Stimulated activated CD4-positive, alpha-beta T cell treated with anti-CD3 and anti-CD28 coated beads, Interleukin-15, amount 100 ng/mL, for 1 hour (primary cell): ENCODE data around the gene ZFR.
"Not testable (repeated sequence)": the region's sequence is repeated elsewhere in the genome, so short reads cannot be mapped to it uniquely, and the experiment has no call there.

Experiments used
- DNase-seq, 2 donors: peaks; one replicate each; pipeline ENCODE4 v3.0.0-alpha.2; 2020; ENCODE audit warnings: low read depth in 1 of 2, low spot score in 1 of 2

The ZFR gene

GRCh38 chr5:32413466-32414263 is 30.9 kb downstream of the ZFR start:
- no peak for DNase-seq

GRCh38 chr5:32410630-32411029 is 33.9 kb downstream of the ZFR start:
- DNase-seq: no peak

GRCh38 chr5:32406650-32407049 is 37.9 kb downstream of the ZFR start:
- no peak for DNase-seq

GRCh38 chr5:32405507-32405906 is 39.0 kb downstream of the ZFR start:
- DNase-seq: no peak

GRCh38 chr5:32403760-32404159 is 40.8 kb downstream of the ZFR start:
- no peak for DNase-seq

GRCh38 chr5:32400401-32400800 is 44.1 kb downstream of the ZFR start:
- DNase-seq: no peak

- DNase-seq: not testable (repeated sequence)
Observed at GRCh38 chr5:32398754-32399153, 45.8 kb downstream of the ZFR start.

- DNase-seq: no peak
Observed at GRCh38 chr5:32394981-32395380, 49.6 kb downstream of the ZFR start.

GRCh38 chr5:32392039-32392438 is 52.5 kb downstream of the ZFR start:
- DNase-seq: no peak

- no peak for DNase-seq
Observed at GRCh38 chr5:32390819-32391591, 53.5 kb downstream of the ZFR start.

GRCh38 chr5:32388432-32389129 is 56.0 kb downstream of the ZFR start:
- DNase-seq: no peak

- DNase-seq: no peak
Observed at GRCh38 chr5:32387841-32388240, 56.7 kb downstream of the ZFR start.

- DNase-seq: no peak
Observed at GRCh38 chr5:32387211-32387610, 57.3 kb downstream of the ZFR start.

GRCh38 chr5:32384621-32385020 is 59.9 kb downstream of the ZFR start:
- DNase-seq: no peak

GRCh38 chr5:32383586-32383985 is 61.0 kb downstream of the ZFR start:
- no peak for DNase-seq

- no peak for DNase-seq
Observed at GRCh38 chr5:32383065-32383464, 61.5 kb downstream of the ZFR start.

GRCh38 chr5:32379421-32379820 is 65.1 kb downstream of the ZFR start:
- DNase-seq: no peak

- no peak for DNase-seq
Observed at GRCh38 chr5:32378966-32379365, 65.6 kb downstream of the ZFR start.

- no peak for DNase-seq
Observed at GRCh38 chr5:32369542-32370155, 74.9 kb downstream of the ZFR start.

- no peak for DNase-seq
Observed at GRCh38 chr5:32369032-32369431, 75.5 kb downstream of the ZFR start.

- not testable (repeated sequence) for DNase-seq
Observed at GRCh38 chr5:32367271-32367670, 77.3 kb downstream of the ZFR start.
